Measurements from ENCODE around the gene ZFC3H1.
"Not testable (repeated sequence)": the region's sequence is repeated elsewhere in the genome, so short reads cannot be mapped to it uniquely, and the experiment has no call there.

Gene ZFC3H1

GRCh38 chr12:71576496-71576895 lies 87.2 kb downstream of the ZFC3H1 start:
- Histone ChIP-seq H3K27me3 (no peaks in the 10 kb centered on the region), H3K36me3 (no peaks in the 10 kb centered on the region), H3K9me3 (no peaks in the 10 kb centered on the region), H3K4me1 (no peaks in the 10 kb centered on the region), H3K27ac (no peak overlapping the region), H3K4me3 (no peak overlapping the region)
- TF ChIP-seq CTCF (IDR thresholded peaks at IDR 0.05): no peak
- no peak for DNase-seq
- intact Hi-C loops (cut with DNase I; ENCODE audit: low total_unique reads): no loop called here

GRCh38 chr12:71569885-71570284 lies 93.8 kb downstream of the ZFC3H1 start:
- DNase-seq; H3K9me3 ChIP-seq; H3K36me3 ChIP-seq; H3K4me1 ChIP-seq; H3K27me3 ChIP-seq; H3K4me3 ChIP-seq; intact Hi-C loops (cut with DNase I; ENCODE audit: low total_unique reads); H3K27ac ChIP-seq: not testable (repeated sequence)

- no peak for TF ChIP-seq CTCF (IDR thresholded peaks at IDR 0.05)
- DNase-seq: no peak
- no peak overlapping the region for H3K4me3 ChIP-seq
Measured at GRCh38 chr12:71567537-71567936, 96.1 kb downstream of the ZFC3H1 start.

GRCh38 chr12:71566655-71567054 lies 97.0 kb downstream of the ZFC3H1 start:
- Histone ChIP-seq H3K27ac (no peak overlapping the region), H3K4me3 (no peak overlapping the region), H3K36me3 (no peaks in the 10 kb centered on the region), H3K27me3 (no peaks in the 10 kb centered on the region), H3K9me3 (no peaks in the 10 kb centered on the region), H3K4me1 (no peaks in the 10 kb centered on the region)
- TF ChIP-seq CTCF (IDR thresholded peaks at IDR 0.05): no peak
- DNase-seq: no peak
- intact Hi-C loops (cut with DNase I; ENCODE audit: low total_unique reads): no loop called here

More at GRCh38 chr12:71567537-71567936, 96.1 kb downstream of the ZFC3H1 start:
- Histone ChIP-seq H3K27me3 (no peaks in the 10 kb centered on the region), H3K36me3 (no peaks in the 10 kb centered on the region), H3K27ac (no peak overlapping the region), H3K4me1 (no peaks in the 10 kb centered on the region), H3K9me3 (no peaks in the 10 kb centered on the region)
- intact Hi-C loops (cut with DNase I; ENCODE audit: low total_unique reads): no loop called here

- Histone ChIP-seq H3K27me3 (no peaks in the 10 kb centered on the region), H3K4me3 (no peak overlapping the region), H3K9me3 (no peaks in the 10 kb centered on the region), H3K27ac (no peak overlapping the region), H3K4me1 (no peaks in the 10 kb centered on the region), H3K36me3 (no peaks in the 10 kb centered on the region)
- no peak for TF ChIP-seq CTCF (IDR thresholded peaks at IDR 0.05)
- DNase-seq: no peak
- intact Hi-C loops (cut with DNase I; ENCODE audit: low total_unique reads): no loop called here
Measured at GRCh38 chr12:71565535-71565934, 98.1 kb downstream of the ZFC3H1 start.

- intact Hi-C loops (cut with DNase I; ENCODE audit: low total_unique reads): no loop called here
- Histone ChIP-seq H3K36me3 (no peaks in the 10 kb centered on the region), H3K27me3 (no peaks in the 10 kb centered on the region), H3K27ac (no peak overlapping the region), H3K4me1 (no peaks in the 10 kb centered on the region), H3K9me3 (no peaks in the 10 kb centered on the region), H3K4me3 (no peak overlapping the region)
- no peak for TF ChIP-seq CTCF (IDR thresholded peaks at IDR 0.05)
- no peak for DNase-seq
Measured at GRCh38 chr12:71562676-71563595, 100.7 kb downstream of the ZFC3H1 start.

Data from tibial artery (tissue), 4 donors.